ENCODE data around the gene ZNF277.

ZNF277 gene

GRCh38 chr7:112205343-112206237 is 905 bp upstream of the ZNF277 start:
- peak overlapping the region; percentile 97 for H3K4me3 ChIP-seq (ENCODE audit: low read depth, low read length)
- DNase-seq (ENCODE audit: low read depth): peak; percentile 39

GRCh38 chr7:112206991-112207592 is 597 bp downstream of the ZNF277 start:
- no peak for DNase-seq (ENCODE audit: low read depth)
- H3K4me3 ChIP-seq (ENCODE audit: low read depth, low read length): peak overlapping the region; percentile 97

GRCh38 chr7:112207765-112208164 is 1.3 kb downstream of the ZNF277 start:
- DNase-seq (ENCODE audit: low read depth): no peak
- no peak overlapping the region for H3K4me3 ChIP-seq (ENCODE audit: low read depth, low read length)

GRCh38 chr7:112211348-112211907 is 4.9 kb downstream of the ZNF277 start:
- peak; percentile 31 for DNase-seq (ENCODE audit: low read depth)
- no peak overlapping the region for H3K4me3 ChIP-seq (ENCODE audit: low read depth, low read length)

- no peak overlapping the region for H3K4me3 ChIP-seq (ENCODE audit: low read depth, low read length)
- no peak for DNase-seq (ENCODE audit: low read depth)
These were observed 6.1 kb downstream of the ZNF277 start for GRCh38 chr7:112212571-112212970.

- no peak overlapping the region for H3K4me3 ChIP-seq (ENCODE audit: low read depth, low read length)
- no peak for DNase-seq (ENCODE audit: low read depth)
These were observed 7.2 kb downstream of the ZNF277 start for GRCh38 chr7:112213735-112214134.

GRCh38 chr7:112214268-112214667 is 7.8 kb downstream of the ZNF277 start:
- H3K4me3 ChIP-seq (ENCODE audit: low read depth, low read length): no peak overlapping the region
- no peak for DNase-seq (ENCODE audit: low read depth)

- no peak for DNase-seq (ENCODE audit: low read depth)
These were observed 8.4 kb downstream of the ZNF277 start for GRCh38 chr7:112214883-112215282.

GRCh38 chr7:112215787-112216186 is 9.3 kb downstream of the ZNF277 start:
- DNase-seq (ENCODE audit: low read depth): no peak

More at GRCh38 chr7:112214883-112215282, 8.4 kb downstream of the ZNF277 start:
- no peak overlapping the region for H3K4me3 ChIP-seq (ENCODE audit: low read depth, low read length)

GRCh38 chr7:112220877-112221434 is 14.5 kb downstream of the ZNF277 start:
- DNase-seq (ENCODE audit: low read depth): no peak
- H3K4me3 ChIP-seq (ENCODE audit: low read depth, low read length): no peak overlapping the region

More at GRCh38 chr7:112215787-112216186, 9.3 kb downstream of the ZNF277 start:
- no peak overlapping the region for H3K4me3 ChIP-seq (ENCODE audit: low read depth, low read length)

GRCh38 chr7:112223310-112223709 is 16.8 kb downstream of the ZNF277 start:
- no peak overlapping the region for H3K4me3 ChIP-seq (ENCODE audit: low read depth, low read length)
- DNase-seq (ENCODE audit: low read depth): no peak

- no peak overlapping the region for H3K4me3 ChIP-seq (ENCODE audit: low read depth, low read length)
- no peak for DNase-seq (ENCODE audit: low read depth)
These were observed 17.7 kb downstream of the ZNF277 start for GRCh38 chr7:112224186-112224585.

- no peak for DNase-seq (ENCODE audit: low read depth)
- H3K4me3 ChIP-seq (ENCODE audit: low read depth, low read length): no peak overlapping the region
These were observed 18.5 kb downstream of the ZNF277 start for GRCh38 chr7:112225006-112225405.

- no peak overlapping the region for H3K4me3 ChIP-seq (ENCODE audit: low read depth, low read length)
- DNase-seq (ENCODE audit: low read depth): no peak
These were observed 20.3 kb downstream of the ZNF277 start for GRCh38 chr7:112226701-112227276.

- no peak overlapping the region for H3K4me3 ChIP-seq (ENCODE audit: low read depth, low read length)
- no peak for DNase-seq (ENCODE audit: low read depth)
These were observed 22.1 kb downstream of the ZNF277 start for GRCh38 chr7:112228632-112229031.

GRCh38 chr7:112232212-112232978 is 25.9 kb downstream of the ZNF277 start:
- no peak overlapping the region for H3K4me3 ChIP-seq (ENCODE audit: low read depth, low read length)
- no peak for DNase-seq (ENCODE audit: low read depth)

GRCh38 chr7:112233048-112233697 is 26.7 kb downstream of the ZNF277 start:
- DNase-seq (ENCODE audit: low read depth): no peak

GRCh38 chr7:112234147-112234546 is 27.7 kb downstream of the ZNF277 start:
- DNase-seq (ENCODE audit: low read depth): no peak
- no peak overlapping the region for H3K4me3 ChIP-seq (ENCODE audit: low read depth, low read length)

More at GRCh38 chr7:112233048-112233697, 26.7 kb downstream of the ZNF277 start:
- no peak overlapping the region for H3K4me3 ChIP-seq (ENCODE audit: low read depth, low read length)

GRCh38 chr7:112236597-112236996 is 30.1 kb downstream of the ZNF277 start:
- no peak for DNase-seq (ENCODE audit: low read depth)
- H3K4me3 ChIP-seq (ENCODE audit: low read depth, low read length): no peak overlapping the region
